H9 (cell line): ENCODE data around the gene SMS. TPM values are rescaled to one million over a fixed set of nuclear protein-coding genes. Genes with fewer than 3 reads are reported as not detected.

Experiments used
- DNase-seq: peaks from one replicate; pipeline ENCODE4 v3.0.0-alpha.2; 2017
- H2AFZ ChIP-seq: one replicate; pipeline ENCODE4 v1.6.1; 2013; ENCODE audit warnings: mild to moderate bottlenecking, low read length, control low read depth, moderate library complexity
- H2AK5ac ChIP-seq: 2 replicates; pipeline ENCODE4 v1.6.1; 2013; ENCODE audit warnings: low read length, control low read depth, mixed read lengths; ENCODE audit not compliant: insufficient read length
- H2BK120ac ChIP-seq: one replicate; pipeline ENCODE4 v1.6.1; 2013; ENCODE audit warnings: low read depth, mild to moderate bottlenecking, low read length, control low read depth, inconsistent platforms; ENCODE audit not compliant: poor library complexity, severe bottlenecking
- H2BK12ac ChIP-seq: 2 replicates; pipeline ENCODE4 v1.6.1; 2013; ENCODE audit warnings: low read length, control low read depth, mixed read lengths, low read depth; ENCODE audit not compliant: insufficient read length
- H2BK15ac ChIP-seq: 2 replicates; pipeline ENCODE4 v1.6.1; 2013; ENCODE audit warnings: low read depth, low read length, control low read depth
- H2BK20ac ChIP-seq: one replicate; pipeline ENCODE4 v1.6.1; 2013; ENCODE audit warnings: low read depth, mild to moderate bottlenecking, low read length, control low read depth, inconsistent platforms; ENCODE audit not compliant: poor library complexity, severe bottlenecking
- H2BK5ac ChIP-seq: 2 replicates; pipeline ENCODE4 v1.6.1; 2013; ENCODE audit warnings: low read length, control low read depth, mixed read lengths; ENCODE audit not compliant: insufficient read length
- H3K14ac ChIP-seq: 2 replicates; pipeline ENCODE4 v1.6.1; 2013; ENCODE audit warnings: low read length, control low read depth; ENCODE audit not compliant: insufficient read depth
- H3K18ac ChIP-seq: 2 replicates; pipeline ENCODE4 v1.6.1; 2013; ENCODE audit warnings: low read depth, mild to moderate bottlenecking, mixed read lengths, low read length, control low read depth; ENCODE audit not compliant: insufficient read length
- H3K23ac ChIP-seq: 2 replicates; pipeline ENCODE4 v1.6.1; 2013; ENCODE audit warnings: low read length, control low read depth, mixed read lengths, low read depth; ENCODE audit not compliant: insufficient read length
- H3K23me2 ChIP-seq: 2 replicates; pipeline ENCODE4 v1.6.1; 2013; ENCODE audit warnings: low read depth, mild to moderate bottlenecking, mixed read lengths, low read length, control low read depth; ENCODE audit not compliant: insufficient read length, poor library complexity, severe bottlenecking
- H3K27ac ChIP-seq: 2 replicates; pipeline ENCODE4 v1.5.1; 2013; ENCODE audit warnings: low read length, control low read depth, mixed read lengths, low read depth; ENCODE audit not compliant: insufficient read length
- H3K27me3 ChIP-seq: 2 replicates; pipeline ENCODE4 v1.6.1; 2013; ENCODE audit warnings: low read length, control low read depth, inconsistent platforms; ENCODE audit not compliant: insufficient read depth
- H3K4ac ChIP-seq: 2 replicates; pipeline ENCODE4 v1.6.1; 2013; ENCODE audit warnings: low read depth, mild to moderate bottlenecking, control low read depth, inconsistent platforms, low read length, moderate library complexity
- H3K4me1 ChIP-seq: 2 replicates; pipeline ENCODE4 v1.6.1; 2013; ENCODE audit warnings: low read length, control low read depth, inconsistent platforms; ENCODE audit not compliant: insufficient read depth
- H3K4me2 ChIP-seq: 2 replicates; pipeline ENCODE4 v1.6.1; 2013; ENCODE audit warnings: low read length, control low read depth, mixed read lengths; ENCODE audit not compliant: insufficient read length, insufficient read depth
- H3K56ac ChIP-seq: 2 replicates; pipeline ENCODE4 v1.6.1; 2013; ENCODE audit warnings: low read depth, mild to moderate bottlenecking, mixed read lengths, low read length, control low read depth; ENCODE audit not compliant: insufficient read length
- H3K79me1 ChIP-seq: 2 replicates; pipeline ENCODE4 v1.6.1; 2013; ENCODE audit warnings: low read depth, mild to moderate bottlenecking, moderate library complexity, low read length, control low read depth, inconsistent platforms; ENCODE audit not compliant: insufficient read depth, poor library complexity, severe bottlenecking
- H3K79me2 ChIP-seq: 2 replicates; pipeline ENCODE4 v1.6.1; 2013; ENCODE audit warnings: low read length, control low read depth, inconsistent platforms; ENCODE audit not compliant: insufficient read depth
- H3K9ac ChIP-seq: 2 replicates; pipeline ENCODE4 v1.6.1; 2013; ENCODE audit warnings: low read length, control low read depth, mixed read lengths; ENCODE audit not compliant: insufficient read length; ENCODE audit errors: extremely low read depth
- H3K9me3 ChIP-seq: one replicate; pipeline ENCODE4 v1.6.1; 2013; ENCODE audit warnings: low read depth, low read length, inconsistent platforms; ENCODE audit not compliant: control insufficient read depth
- H3T11ph ChIP-seq: one replicate; pipeline ENCODE4 v1.6.1; 2013; ENCODE audit warnings: mild to moderate bottlenecking, low read length, control low read depth, inconsistent platforms
- H4K20me1 ChIP-seq: one replicate; pipeline ENCODE4 v1.6.1; 2013; ENCODE audit not compliant: control insufficient read depth, insufficient read length, insufficient read depth
- H4K5ac ChIP-seq: 2 replicates; pipeline ENCODE4 v1.6.1; 2013; ENCODE audit warnings: low read depth, mild to moderate bottlenecking, mixed read lengths, low read length, control low read depth; ENCODE audit not compliant: insufficient read length
- H4K8ac ChIP-seq: replicated peaks from 2 replicates; pipeline ENCODE4 v1.6.1; 2013; ENCODE audit warnings: low read length, control low read depth, mixed read lengths, low read depth; ENCODE audit not compliant: insufficient read length
- H4K91ac ChIP-seq: 2 replicates; pipeline ENCODE4 v1.6.1; 2013; ENCODE audit warnings: low read depth, mild to moderate bottlenecking, moderate library complexity, mixed read lengths, low read length, control low read depth; ENCODE audit not compliant: insufficient read length
- H3K27ac Mint-ChIP-seq, 3 experiments: 2 replicates in 2 of 3; 3 replicates in 1 of 3; pipeline ENCODE4 v1.8.0; 2020 to 2021; ENCODE audit warnings: mixed read lengths in 3 of 3, mild to moderate bottlenecking in 1 of 3, moderate library complexity in 1 of 3
- H3K27me3 Mint-ChIP-seq: 2 replicates; pipeline ENCODE4 v1.8.0; 2021; ENCODE audit warnings: low read depth, mild to moderate bottlenecking, moderate library complexity, mixed read lengths
- H3K36me3 Mint-ChIP-seq, 3 experiments: 2 replicates in 2 of 3; 3 replicates in 1 of 3; pipeline ENCODE4 v1.8.0; 2020 to 2021; ENCODE audit warnings: low read depth in 3 of 3, mixed read lengths in 3 of 3; ENCODE audit not compliant: insufficient read depth in 1 of 3
- H3K4me1 Mint-ChIP-seq, 2 experiments: 2 replicates each; pipeline ENCODE4 v1.8.0; 2020; ENCODE audit warnings: mixed read lengths in 2 of 2
- H3K4me3 Mint-ChIP-seq, 2 experiments: 2 replicates in 1 of 2; 3 replicates in 1 of 2; pipeline ENCODE4 v1.8.0; 2020 to 2021; ENCODE audit warnings: mild to moderate bottlenecking in 2 of 2, mixed read lengths in 2 of 2, moderate library complexity in 1 of 2
- H3K9me3 Mint-ChIP-seq, 2 experiments: 2 replicates in 1 of 2; 3 replicates in 1 of 2; pipeline ENCODE4 v1.8.0; 2020; ENCODE audit warnings: mild to moderate bottlenecking in 2 of 2, mixed read lengths in 2 of 2, moderate library complexity in 1 of 2
- WGBS: extraction: QIAGEN DNeasy Blood & Tissue Kit; methylation state at CpG from one replicate; pipeline ENCODE4 v1.1.7; 2013; ENCODE audit warnings: missing lambda C conversion rate, low lambda C conversion rate, mixed read lengths; ENCODE audit not compliant: insufficient read length; ENCODE audit errors: extremely low coverage; 5-methylcytosine and 5-hydroxymethylcytosine counted together
- total RNA-seq: library from RNA; stranded (reverse); gene quantifications from 2 replicates; pipeline ENCODE4 v1.2.1, GENCODE V29; 2021
- TF ChIP-seq, protein P1 (sequence below): fragments of 200-600 bp; sonication (generic); conservative IDR thresholded peaks from 3 replicates; pipeline ENCODE4 v1.8.0; 2021; ENCODE audit warnings: antibody characterized with exemption, mild to moderate bottlenecking

Gene SMS
- total RNA-seq, 1 experiment from 2014 or later = 415 TPM

GRCh38 chrX:21929209-21929608 is 11.3 kb upstream of the SMS start:
- Mint-ChIP-seq H3K4me3 (no peak overlapping the region), H3K27ac (no peak overlapping the region), H3K9me3 (peaks cover 0 to 24% of the 10 kb centered on the region in 2 experiments; a peak in 3 of 5 replicates), H3K4me1 (peaks cover 21 to 34% of the 10 kb centered on the region in 2 experiments), H3K27me3 (no peaks in the 10 kb centered on the region), H3K36me3 (no peaks in the 10 kb centered on the region; a peak in 2 of 7 replicates)
- Histone ChIP-seq H3K79me1 (no peaks in the 10 kb centered on the region), H3K18ac (no peak overlapping the region), H3K23me2 (no peaks in the 10 kb centered on the region), H4K8ac (no peak overlapping the region), H3K79me2 (no peaks in the 10 kb centered on the region), H3K23ac (no peak overlapping the region), H3K4me1 (peaks cover 2% of the 10 kb centered on the region; the same call in 1 of the 2 replicates), H3K27me3 (no peaks in the 10 kb centered on the region), H3K56ac (no peak overlapping the region), H2BK20ac (no peak overlapping the region), H2BK12ac (no peak overlapping the region), H2BK5ac (no peak overlapping the region), H4K5ac (no peak overlapping the region), H3K14ac (no peak overlapping the region), H2AFZ (no peak overlapping the region), H2BK120ac (no peak overlapping the region), H3K27ac (no peak overlapping the region), H2BK15ac (no peak overlapping the region), H3K4ac (no peak overlapping the region), H3T11ph (no peak overlapping the region), H3K9ac (no peak overlapping the region), H3K4me2 (no peak overlapping the region), H4K91ac (no peak overlapping the region), H3K9me3 (no peaks in the 10 kb centered on the region), H2AK5ac (no peak overlapping the region), H4K20me1 (no peaks in the 10 kb centered on the region)
- TF ChIP-seq, protein P1, sequence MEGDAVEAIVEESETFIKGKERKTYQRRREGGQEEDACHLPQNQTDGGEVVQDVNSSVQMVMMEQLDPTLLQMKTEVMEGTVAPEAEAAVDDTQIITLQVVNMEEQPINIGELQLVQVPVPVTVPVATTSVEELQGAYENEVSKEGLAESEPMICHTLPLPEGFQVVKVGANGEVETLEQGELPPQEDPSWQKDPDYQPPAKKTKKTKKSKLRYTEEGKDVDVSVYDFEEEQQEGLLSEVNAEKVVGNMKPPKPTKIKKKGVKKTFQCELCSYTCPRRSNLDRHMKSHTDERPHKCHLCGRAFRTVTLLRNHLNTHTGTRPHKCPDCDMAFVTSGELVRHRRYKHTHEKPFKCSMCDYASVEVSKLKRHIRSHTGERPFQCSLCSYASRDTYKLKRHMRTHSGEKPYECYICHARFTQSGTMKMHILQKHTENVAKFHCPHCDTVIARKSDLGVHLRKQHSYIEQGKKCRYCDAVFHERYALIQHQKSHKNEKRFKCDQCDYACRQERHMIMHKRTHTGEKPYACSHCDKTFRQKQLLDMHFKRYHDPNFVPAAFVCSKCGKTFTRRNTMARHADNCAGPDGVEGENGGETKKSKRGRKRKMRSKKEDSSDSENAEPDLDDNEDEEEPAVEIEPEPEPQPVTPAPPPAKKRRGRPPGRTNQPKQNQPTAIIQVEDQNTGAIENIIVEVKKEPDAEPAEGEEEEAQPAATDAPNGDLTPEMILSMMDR = no peak
- WGBS = no CpG with 5 or more reads among the region's 4 CpGs
- DNase-seq = no peak
